ENCODE results near the gene BCAS3.

DNA sequence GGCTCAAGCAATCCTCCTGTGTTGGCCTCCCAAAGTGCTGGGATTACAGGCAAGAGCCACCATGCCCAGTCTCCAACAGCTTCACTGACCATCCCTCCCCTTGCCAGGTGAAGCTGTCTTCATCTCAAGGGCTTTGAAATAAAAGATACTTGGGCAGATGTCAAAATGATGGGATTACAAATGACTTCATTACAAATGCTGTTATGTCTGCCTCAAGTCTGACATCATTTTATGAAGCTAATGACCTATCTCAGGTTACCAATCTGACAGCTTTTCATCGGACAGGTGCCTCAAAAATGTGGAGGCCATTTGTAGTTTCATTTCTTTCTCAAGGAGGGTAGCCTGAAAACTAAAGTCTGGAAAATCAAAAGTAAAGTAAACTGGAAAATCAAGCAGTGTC lies 398.3 kb downstream of the BCAS3 start:
- TF ChIP-seq HDGF (IDR thresholded peaks at IDR 0.05; ENCODE audit: borderline replicate concordance) (no peak), SUZ12 (IDR thresholded peaks at IDR 0.05) (no peak), SP1 (IDR thresholded peaks at IDR 0.05) (no peak), LEF1 (IDR thresholded peaks at IDR 0.05; ENCODE audit: borderline replicate concordance) (no peak), ELF4 (IDR thresholded peaks at IDR 0.05) (no peak), TARDBP (IDR thresholded peaks at IDR 0.05) (no peak)
